Loucy (cell line): ENCODE measurements around the gene PRLR.
A peak's percentile ranks its signal among the peaks of the same experiment; 100 is the strongest.

Experiments
- CTCF ChIP-seq: fragments of 200-600 bp; sonication (generic); conservative IDR thresholded peaks from 2 replicates; pipeline ENCODE4 v1.5.1; 2014; ENCODE audit warnings: mild to moderate bottlenecking, antibody characterized with exemption, low read length
- EZH2phosphoT487 ChIP-seq: fragments of 200-600 bp; IDR thresholded peaks from 2 replicates; pipeline ENCODE4 v1.6.1; 2018; ENCODE audit warnings: antibody characterized with exemption, mild to moderate bottlenecking, moderate library complexity, borderline replicate concordance

GRCh38 chr5:35183556-35183955 lies 46.7 kb downstream of the PRLR start:
- 0 out of 2 replicates have a peak, but pooled peaks have one; percentile 3 for TF ChIP-seq CTCF
- no peak for TF ChIP-seq EZH2phosphoT487
